Measurements from ENCODE around the gene RFC1. TPM values are rescaled to one million over a fixed set of nuclear protein-coding genes. Genes with fewer than 3 reads are reported as not detected.

The RFC1 gene, protein sequence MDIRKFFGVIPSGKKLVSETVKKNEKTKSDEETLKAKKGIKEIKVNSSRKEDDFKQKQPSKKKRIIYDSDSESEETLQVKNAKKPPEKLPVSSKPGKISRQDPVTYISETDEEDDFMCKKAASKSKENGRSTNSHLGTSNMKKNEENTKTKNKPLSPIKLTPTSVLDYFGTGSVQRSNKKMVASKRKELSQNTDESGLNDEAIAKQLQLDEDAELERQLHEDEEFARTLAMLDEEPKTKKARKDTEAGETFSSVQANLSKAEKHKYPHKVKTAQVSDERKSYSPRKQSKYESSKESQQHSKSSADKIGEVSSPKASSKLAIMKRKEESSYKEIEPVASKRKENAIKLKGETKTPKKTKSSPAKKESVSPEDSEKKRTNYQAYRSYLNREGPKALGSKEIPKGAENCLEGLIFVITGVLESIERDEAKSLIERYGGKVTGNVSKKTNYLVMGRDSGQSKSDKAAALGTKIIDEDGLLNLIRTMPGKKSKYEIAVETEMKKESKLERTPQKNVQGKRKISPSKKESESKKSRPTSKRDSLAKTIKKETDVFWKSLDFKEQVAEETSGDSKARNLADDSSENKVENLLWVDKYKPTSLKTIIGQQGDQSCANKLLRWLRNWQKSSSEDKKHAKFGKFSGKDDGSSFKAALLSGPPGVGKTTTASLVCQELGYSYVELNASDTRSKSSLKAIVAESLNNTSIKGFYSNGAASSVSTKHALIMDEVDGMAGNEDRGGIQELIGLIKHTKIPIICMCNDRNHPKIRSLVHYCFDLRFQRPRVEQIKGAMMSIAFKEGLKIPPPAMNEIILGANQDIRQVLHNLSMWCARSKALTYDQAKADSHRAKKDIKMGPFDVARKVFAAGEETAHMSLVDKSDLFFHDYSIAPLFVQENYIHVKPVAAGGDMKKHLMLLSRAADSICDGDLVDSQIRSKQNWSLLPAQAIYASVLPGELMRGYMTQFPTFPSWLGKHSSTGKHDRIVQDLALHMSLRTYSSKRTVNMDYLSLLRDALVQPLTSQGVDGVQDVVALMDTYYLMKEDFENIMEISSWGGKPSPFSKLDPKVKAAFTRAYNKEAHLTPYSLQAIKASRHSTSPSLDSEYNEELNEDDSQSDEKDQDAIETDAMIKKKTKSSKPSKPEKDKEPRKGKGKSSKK
- 18.8 to 21.8 TPM (median 19.3 TPM) in 5 replicates for total RNA-seq (2022; extraction: Qiagen RNA extraction; ENCODE audit: low read depth)

DNA sequence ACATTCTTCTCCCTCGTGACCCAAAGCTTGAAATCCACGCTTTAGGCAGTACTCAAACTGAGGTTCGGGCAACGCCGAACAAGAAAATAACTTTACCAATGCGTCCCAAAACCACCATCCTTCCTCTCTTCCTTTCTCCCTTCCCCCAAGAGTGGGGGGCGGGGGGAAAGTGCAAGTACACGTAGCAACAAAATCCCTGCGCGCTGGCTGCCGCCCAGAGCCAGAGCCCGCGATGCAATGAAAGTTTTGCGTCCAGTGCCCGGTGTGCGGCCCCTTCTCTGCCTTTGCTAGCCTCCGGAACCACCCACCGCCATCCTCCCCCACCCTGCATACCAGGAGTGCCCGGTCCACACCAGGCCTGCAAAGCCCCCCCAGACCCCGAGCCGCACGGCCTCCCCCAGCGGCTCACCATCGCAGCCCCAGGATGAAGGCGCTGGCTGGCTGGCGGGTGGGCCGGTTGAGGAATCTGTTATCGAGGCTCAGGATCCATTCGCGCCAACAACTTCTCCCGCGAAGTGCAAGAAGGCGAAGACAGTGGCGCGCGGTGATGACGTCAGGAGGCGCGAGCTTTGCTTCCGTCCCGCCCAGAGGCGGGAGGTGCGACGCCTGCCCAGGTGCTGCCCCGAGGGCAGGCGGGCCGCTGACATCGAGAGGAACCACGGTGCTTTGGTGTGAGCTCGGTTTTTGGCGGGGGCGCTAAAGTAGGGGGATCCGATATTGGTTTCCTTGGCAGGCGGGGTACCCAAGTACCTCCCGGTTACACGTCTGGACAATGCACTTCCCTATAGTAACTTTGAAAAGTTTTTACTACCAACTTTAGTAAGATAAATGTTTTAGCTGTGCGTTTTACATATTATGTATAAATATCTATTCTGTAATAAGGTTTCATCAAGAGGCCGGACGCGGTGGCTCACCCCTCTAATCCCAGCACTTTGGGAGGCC lies at the start of gene RFC1:
TSS of gene RFC1 (minus strand) at position 533 of the 942 bp plus-strand sequence. CDS start at position 412, 121 bp downstream.

DNA sequence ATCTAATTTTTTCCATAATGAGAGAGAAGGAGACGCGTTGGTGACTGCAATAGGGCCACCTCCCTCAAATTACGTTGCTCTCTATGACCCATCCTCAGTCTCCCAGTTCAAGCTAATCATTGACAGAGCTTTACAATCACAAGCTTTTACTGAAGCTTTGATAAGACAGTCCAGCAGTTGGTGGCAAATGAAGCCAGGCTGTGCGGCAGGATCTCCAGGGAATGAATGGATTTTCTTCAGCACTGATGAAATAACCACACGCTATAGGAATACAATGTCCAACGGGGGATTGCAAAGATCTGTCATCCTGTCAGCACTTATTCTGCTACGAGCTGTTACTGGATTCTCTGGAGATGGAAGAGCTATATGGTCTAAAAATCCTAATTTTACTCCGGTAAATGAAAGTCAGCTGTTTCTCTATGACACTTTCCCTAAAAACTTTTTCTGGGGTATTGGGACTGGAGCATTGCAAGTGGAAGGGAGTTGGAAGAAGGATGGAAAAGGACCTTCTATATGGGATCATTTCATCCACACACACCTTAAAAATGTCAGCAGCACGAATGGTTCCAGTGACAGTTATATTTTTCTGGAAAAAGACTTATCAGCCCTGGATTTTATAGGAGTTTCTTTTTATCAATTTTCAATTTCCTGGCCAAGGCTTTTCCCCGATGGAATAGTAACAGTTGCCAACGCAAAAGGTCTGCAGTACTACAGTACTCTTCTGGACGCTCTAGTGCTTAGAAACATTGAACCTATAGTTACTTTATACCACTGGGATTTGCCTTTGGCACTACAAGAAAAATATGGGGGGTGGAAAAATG lies 40.8 kb upstream of the RFC1 start, which contains the start of gene KLB:
TSS of gene KLB (plus strand) at position 168 of the 821 bp plus-strand sequence. CDS start at position 188, 20 bp downstream.

Other genes with a start within 250 kb of the RFC1 start
- 6.4 to 11.2 TPM (median 8.1 TPM) in 5 replicates for gene WDR19, start 183.8 kb downstream of the RFC1 start, total RNA-seq (2022; extraction: Qiagen RNA extraction; ENCODE audit: low read depth)
- gene KLB, start 40.6 kb upstream of the RFC1 start, total RNA-seq (2022; extraction: Qiagen RNA extraction; ENCODE audit: low read depth): 0.06 to 0.14 TPM (median 0.11 TPM) in 5 replicates
- gene RPL9, start 92.6 kb upstream of the RFC1 start, total RNA-seq (2022; extraction: Qiagen RNA extraction; ENCODE audit: low read depth): 803 to 1,650 TPM (median 879 TPM) in 5 replicates
- 9.7 to 18.6 TPM (median 10.6 TPM) in 5 replicates for gene LIAS, start 92.7 kb upstream of the RFC1 start, total RNA-seq (2022; extraction: Qiagen RNA extraction; ENCODE audit: low read depth)
- 228 to 399 TPM (median 248 TPM) in 5 replicates for gene UGDH, start 161.1 kb upstream of the RFC1 start, total RNA-seq (2022; extraction: Qiagen RNA extraction; ENCODE audit: low read depth)